ENCODE measurements around the gene CACNA1E.
"Not testable (repeated sequence)": the region's sequence is repeated elsewhere in the genome, so short reads cannot be mapped to it uniquely, and the experiment has no call there.

CACNA1E gene

DNA sequence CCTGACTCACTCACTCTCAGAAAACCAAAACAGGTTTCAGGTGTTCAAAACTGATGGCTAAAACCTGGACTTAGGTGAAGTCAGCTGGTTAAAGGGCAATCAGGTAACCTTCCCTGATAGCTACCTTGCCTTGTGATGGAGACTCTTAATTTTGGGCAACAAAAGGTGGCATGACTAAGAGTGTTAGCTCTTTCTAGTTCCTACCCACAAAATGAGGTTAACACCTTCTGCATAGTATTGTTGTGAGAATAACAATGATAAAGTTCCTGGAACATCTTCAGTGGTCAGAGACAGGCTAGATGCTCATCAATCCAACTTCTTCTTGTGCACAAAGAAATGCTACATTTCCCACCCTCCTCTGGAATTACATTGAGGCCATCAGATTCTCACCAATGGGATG lies 363.4 kb downstream of the CACNA1E start:
- TF ChIP-seq, protein P1, sequence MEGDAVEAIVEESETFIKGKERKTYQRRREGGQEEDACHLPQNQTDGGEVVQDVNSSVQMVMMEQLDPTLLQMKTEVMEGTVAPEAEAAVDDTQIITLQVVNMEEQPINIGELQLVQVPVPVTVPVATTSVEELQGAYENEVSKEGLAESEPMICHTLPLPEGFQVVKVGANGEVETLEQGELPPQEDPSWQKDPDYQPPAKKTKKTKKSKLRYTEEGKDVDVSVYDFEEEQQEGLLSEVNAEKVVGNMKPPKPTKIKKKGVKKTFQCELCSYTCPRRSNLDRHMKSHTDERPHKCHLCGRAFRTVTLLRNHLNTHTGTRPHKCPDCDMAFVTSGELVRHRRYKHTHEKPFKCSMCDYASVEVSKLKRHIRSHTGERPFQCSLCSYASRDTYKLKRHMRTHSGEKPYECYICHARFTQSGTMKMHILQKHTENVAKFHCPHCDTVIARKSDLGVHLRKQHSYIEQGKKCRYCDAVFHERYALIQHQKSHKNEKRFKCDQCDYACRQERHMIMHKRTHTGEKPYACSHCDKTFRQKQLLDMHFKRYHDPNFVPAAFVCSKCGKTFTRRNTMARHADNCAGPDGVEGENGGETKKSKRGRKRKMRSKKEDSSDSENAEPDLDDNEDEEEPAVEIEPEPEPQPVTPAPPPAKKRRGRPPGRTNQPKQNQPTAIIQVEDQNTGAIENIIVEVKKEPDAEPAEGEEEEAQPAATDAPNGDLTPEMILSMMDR (conservative IDR thresholded peaks at IDR 0.05; ENCODE audit: low read depth, low read length), result no peak
- H3K4me3 ChIP-seq (ENCODE audit: low read length), result no peak overlapping the region
- no peak for DNase-seq (ENCODE audit: low read depth)

DNA sequence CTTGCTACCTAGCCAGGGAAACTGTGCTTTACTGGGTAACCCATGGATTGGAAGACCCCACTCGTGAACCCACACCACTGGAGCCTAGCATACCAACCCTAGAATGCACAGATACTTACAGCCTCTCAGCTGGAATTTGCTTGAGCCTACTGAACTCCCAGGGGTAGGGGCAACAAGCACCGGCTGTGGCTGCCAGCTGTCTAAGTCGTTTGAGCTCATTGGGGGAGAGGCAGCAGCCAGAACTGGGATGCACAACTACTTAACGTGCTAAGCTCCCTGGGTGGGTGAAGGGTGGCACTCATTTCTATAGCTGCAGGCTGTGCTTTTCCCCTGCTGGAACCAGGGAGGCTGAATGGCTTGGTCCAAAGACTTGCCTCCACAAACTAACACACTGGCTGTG lies 365.8 kb downstream of the CACNA1E start:
- H3K4me3 ChIP-seq (ENCODE audit: low read length), result no peak overlapping the region
- DNase-seq (ENCODE audit: low read depth), result no peak
- TF ChIP-seq, protein P1 (conservative IDR thresholded peaks at IDR 0.05; ENCODE audit: low read depth, low read length), result no peak

DNA sequence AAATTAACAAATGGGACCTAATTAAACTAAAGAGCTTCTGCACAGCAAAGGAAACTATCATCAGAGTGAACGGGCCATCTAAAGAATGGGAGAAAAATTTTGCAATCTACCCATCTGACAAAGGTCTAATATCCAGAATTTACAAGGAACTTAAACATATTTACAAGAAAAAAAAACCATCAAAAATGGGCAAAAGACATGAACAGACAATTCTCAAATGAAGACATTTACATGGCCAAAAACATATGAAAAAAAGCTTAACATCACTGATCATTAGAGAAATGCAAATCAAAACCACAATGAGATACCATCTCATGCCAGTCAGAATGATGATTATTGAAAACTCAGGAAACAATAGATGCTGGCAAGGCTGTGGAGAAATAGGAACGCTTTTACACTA lies 370.9 kb downstream of the CACNA1E start:
- H3K4me3 ChIP-seq (ENCODE audit: low read length); DNase-seq (ENCODE audit: low read depth): not testable (repeated sequence)

DNA sequence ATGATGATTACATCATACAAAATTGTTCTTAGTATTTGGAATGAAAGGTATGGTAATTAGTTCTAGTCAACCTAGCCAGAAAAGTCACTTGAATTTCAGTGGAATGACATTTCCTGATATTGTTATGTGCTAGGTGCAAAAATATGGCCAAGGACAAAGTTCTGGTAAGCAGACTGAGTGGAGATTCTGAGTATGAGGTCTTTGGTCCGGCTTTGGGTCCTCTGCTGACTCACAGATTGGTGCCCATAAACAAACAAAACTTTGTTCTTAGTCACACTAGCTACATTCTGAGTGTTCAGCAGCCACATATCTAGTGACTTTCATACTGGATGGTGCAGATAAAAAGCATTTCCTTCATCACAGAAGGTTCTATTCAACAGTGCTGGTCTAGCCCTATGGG lies 372.1 kb downstream of the CACNA1E start:
- no peak overlapping the region for H3K4me3 ChIP-seq (ENCODE audit: low read length)
- TF ChIP-seq, protein P1 (conservative IDR thresholded peaks at IDR 0.05; ENCODE audit: low read depth, low read length), result no peak
- DNase-seq (ENCODE audit: low read depth), result no peak

Data from retinal pigment epithelial cell (primary cell).